Heart left ventricle (tissue), 13 donors: ENCODE measurements around the gene ATXN7L1.

Experiments used
- POLR2A ChIP-seq, 2 donors: fragments of 450-650 bp; IDR thresholded peaks; one replicate each; pipeline ENCODE4 v1.6.1; 2017; ENCODE audit warnings: antibody characterized with exemption in 2 of 2, mild to moderate bottlenecking in 2 of 2, moderate library complexity in 2 of 2
- TF ChIP-seq, protein P1 (sequence below), 12 donors: fragments of 200-600 bp; sonication (generic) in 4 of 12; IDR thresholded peaks; one replicate each; pipeline versions ENCODE4 v1.5.0 to v1.8.0; 2018 to 2022; ENCODE audit warnings: antibody characterized with exemption in 12 of 12, mild to moderate bottlenecking in 5 of 12
- donor health status: ischemic (EF 13 %, LVEDD 7.1; RV severe dilation, severe dysfunction).
- donor health status: DM: no; HTN: yes; CAD: no.
- donor health status: DM: no; HTN: no; CAD: no.
- donor health status: ischemic (EF 25% LVEDD 6.9; RV normal size, moderate dysfunction).
- donor health status: ischemic (EF 25% LVEDD 5.7; RV mildly dilated, moderate dysfunction).
- donor health status: ischemic (EF 35%, LVEDD 5.7; RV mildly dilated, moderate dysfunction).
- donor health status: nonischemic (EF 11% LVEDD 7.7; RV severe dilation, severe dysfunction).
- donor health status: DM: yes; HTN: yes; CAD: no.
- donor health status: PGD.
- donor health status: ischemic (EF 29% LVEDD 5.4; RV normal size, mild dysfunction).
- donor health status: nonischemic (EF 23%, LVEDD 6.1; RV moderate dilation, normal function).

DNA sequence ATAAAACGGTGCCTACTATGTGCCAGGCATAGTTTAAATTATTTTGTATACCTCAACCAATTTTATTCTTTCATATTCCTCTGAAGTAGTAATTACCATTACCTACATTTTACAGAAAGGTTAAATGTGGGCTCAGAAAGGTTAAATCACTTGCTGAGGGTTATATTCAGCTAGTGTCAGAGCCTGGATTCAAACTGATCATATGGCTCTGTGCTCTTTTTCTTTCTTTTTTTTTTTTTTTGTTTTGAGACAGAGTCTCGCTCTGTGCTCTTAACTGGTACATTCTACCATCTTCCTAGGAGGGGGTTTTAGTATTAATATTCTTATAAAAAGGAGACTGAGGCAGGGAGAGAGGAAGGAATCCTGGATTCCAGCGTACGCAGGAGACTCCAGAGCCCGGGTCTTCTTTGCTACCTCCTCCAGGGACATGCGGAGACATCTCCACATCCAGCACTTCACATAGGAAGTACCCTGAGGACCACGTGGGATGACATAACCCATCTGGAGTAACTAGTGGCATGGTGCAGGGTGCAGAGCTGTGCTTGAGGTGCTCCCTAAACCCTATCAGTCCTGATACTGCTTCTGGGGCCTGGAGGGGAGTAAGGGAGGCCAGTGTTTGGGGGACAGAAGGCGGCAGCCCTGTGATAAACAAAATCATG lies 29.6 kb upstream of the ATXN7L1 start:
- TF ChIP-seq, protein P1, sequence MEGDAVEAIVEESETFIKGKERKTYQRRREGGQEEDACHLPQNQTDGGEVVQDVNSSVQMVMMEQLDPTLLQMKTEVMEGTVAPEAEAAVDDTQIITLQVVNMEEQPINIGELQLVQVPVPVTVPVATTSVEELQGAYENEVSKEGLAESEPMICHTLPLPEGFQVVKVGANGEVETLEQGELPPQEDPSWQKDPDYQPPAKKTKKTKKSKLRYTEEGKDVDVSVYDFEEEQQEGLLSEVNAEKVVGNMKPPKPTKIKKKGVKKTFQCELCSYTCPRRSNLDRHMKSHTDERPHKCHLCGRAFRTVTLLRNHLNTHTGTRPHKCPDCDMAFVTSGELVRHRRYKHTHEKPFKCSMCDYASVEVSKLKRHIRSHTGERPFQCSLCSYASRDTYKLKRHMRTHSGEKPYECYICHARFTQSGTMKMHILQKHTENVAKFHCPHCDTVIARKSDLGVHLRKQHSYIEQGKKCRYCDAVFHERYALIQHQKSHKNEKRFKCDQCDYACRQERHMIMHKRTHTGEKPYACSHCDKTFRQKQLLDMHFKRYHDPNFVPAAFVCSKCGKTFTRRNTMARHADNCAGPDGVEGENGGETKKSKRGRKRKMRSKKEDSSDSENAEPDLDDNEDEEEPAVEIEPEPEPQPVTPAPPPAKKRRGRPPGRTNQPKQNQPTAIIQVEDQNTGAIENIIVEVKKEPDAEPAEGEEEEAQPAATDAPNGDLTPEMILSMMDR (IDR thresholded peaks at IDR 0.05), result no peak
- no peak for TF ChIP-seq POLR2A (IDR thresholded peaks at IDR 0.05)
